Endothelial cell of umbilical vein (primary cell): ENCODE measurements around the gene RGPD8. TPM values are rescaled to one million over a fixed set of nuclear protein-coding genes. Genes with fewer than 3 reads are reported as not detected.

ENCODE experiments used
- BruUV-seq: library from RNA; stranded (reverse); fragments of 400-500 nt; replicated peaks from 2 replicates; lab custom pipeline; 2021; lab: Mats Ljungman, UMichigan
- CTCF ChIA-PET: fragments of 300-600, 350-600 bp; sonication (Branson Sonifier 250); formaldehyde crosslinking; loops from one replicate; lab custom pipeline; 2021; ENCODE audit warnings: antibody characterized with exemption, inconsistent platforms; lab: Charles Lee
- POLR2A ChIA-PET: fragments of 300-600, 350-600 bp; sonication (Branson Sonifier 250); formaldehyde crosslinking; loops from one replicate; lab custom pipeline; 2021; ENCODE audit warnings: antibody characterized with exemption, inconsistent platforms; lab: Charles Lee
- DNase-seq: peaks from one replicate; pipeline ENCODE4 v3.0.0-alpha.2; 2011; ENCODE audit warnings: low read depth, low spot score
- FAIRE-seq: peaks from 2 replicates; lab custom pipeline; 2011; peaks lifted over from hg19 to GRCh38; lab: Jason Lieb, UNC
- H2AFZ ChIP-seq: 2 replicates; pipeline ENCODE4 v1.6.0; 2012; ENCODE audit warnings: low read depth, low read length, control low read depth, inconsistent platforms
- H3K27ac ChIP-seq: 2 replicates; pipeline ENCODE4 v1.5.1; 2011; ENCODE audit warnings: low read depth, mild to moderate bottlenecking, control low read depth, low read length, moderate library complexity; ENCODE audit not compliant: insufficient read depth
- H3K27me3 ChIP-seq, 2 experiments: 2 replicates each; pipeline versions ENCODE4 v1.6.0 to v1.6.1; 2011; ENCODE audit warnings: low read length in 2 of 2, mixed read lengths in 1 of 2; ENCODE audit not compliant: control insufficient read depth in 2 of 2, insufficient read depth in 2 of 2
- H3K36me3 ChIP-seq, 2 experiments: 2 replicates in 1 of 2; 3 replicates in 1 of 2; pipeline ENCODE4 v1.5.1; 2011; ENCODE audit warnings: low read length in 2 of 2, mild to moderate bottlenecking in 1 of 2, moderate library complexity in 1 of 2; ENCODE audit not compliant: control insufficient read depth in 2 of 2, insufficient read depth in 2 of 2; ENCODE audit errors: extremely low read depth in 1 of 2
- H3K4me1 ChIP-seq: 3 replicates; pipeline ENCODE4 v1.5.1; 2011; ENCODE audit warnings: mild to moderate bottlenecking, low read length; ENCODE audit not compliant: control insufficient read depth, insufficient read depth; ENCODE audit errors: extremely low read depth
- H3K4me2 ChIP-seq: 2 replicates; pipeline ENCODE4 v1.6.1; 2011; ENCODE audit warnings: low read length, control low read depth, mixed read lengths; ENCODE audit not compliant: insufficient read depth
- H3K4me3 ChIP-seq, 3 experiments: fragments of 200-600 bp in 1 of 3; sonication (generic), shearing (Covaris generic) in 1 of 3; replicated peaks in 1 of 3; 2 replicates each; pipeline ENCODE4 v1.5.1; 2011 to 2016; ENCODE audit warnings: control low read depth in 3 of 3, low read length in 3 of 3, mild to moderate bottlenecking in 2 of 3, inconsistent platforms in 1 of 3, low read depth in 1 of 3, moderate library complexity in 1 of 3; ENCODE audit not compliant: insufficient read depth in 1 of 3
- H3K79me2 ChIP-seq: 2 replicates; pipeline ENCODE4 v1.6.0; 2012; ENCODE audit warnings: low read length, inconsistent platforms; ENCODE audit not compliant: control insufficient read depth, insufficient read depth
- H3K9ac ChIP-seq: replicated peaks from 2 replicates; pipeline ENCODE3; 2011; ENCODE audit warnings: low read length, control low read depth; ENCODE audit not compliant: insufficient read depth; ENCODE audit errors: extremely low read depth
- H3K9me1 ChIP-seq: replicated peaks from 3 replicates; pipeline ENCODE4 v1.6.0; 2011; ENCODE audit warnings: mild to moderate bottlenecking, low read length; ENCODE audit not compliant: control insufficient read depth, insufficient read depth; ENCODE audit errors: extremely low read depth
- H3K9me3 ChIP-seq: replicated peaks from 2 replicates; pipeline ENCODE4 v1.5.1; 2012; ENCODE audit warnings: low read length, inconsistent platforms; ENCODE audit not compliant: control insufficient read depth, insufficient read depth
- H4K20me1 ChIP-seq: replicated peaks from 2 replicates; pipeline ENCODE3; 2011; ENCODE audit warnings: mild to moderate bottlenecking, low read length; ENCODE audit not compliant: control insufficient read depth, insufficient read depth; ENCODE audit errors: extremely low read depth
- CTCF ChIP-seq, 2 donors: IDR thresholded peaks; 1 replicate in 1 of 2; 2 replicates in 1 of 2; pipeline ENCODE4 v1.5.1; 2011; ENCODE audit warnings: low read length in 2 of 2, mild to moderate bottlenecking in 2 of 2, moderate library complexity in 2 of 2, control low read depth in 1 of 2, inconsistent platforms in 1 of 2, low read depth in 1 of 2; ENCODE audit not compliant: insufficient read depth in 1 of 2; ENCODE audit errors: extremely low read depth in 1 of 2
- EZH2 ChIP-seq: IDR thresholded peaks from 2 replicates; pipeline ENCODE4 v1.6.1; 2012; ENCODE audit warnings: borderline replicate concordance, low read depth, mild to moderate bottlenecking, moderate library complexity, low read length, inconsistent platforms; ENCODE audit not compliant: severe bottlenecking
- FOS ChIP-seq: IDR thresholded peaks from 2 replicates; pipeline ENCODE4 v1.6.1; 2011; ENCODE audit warnings: mild to moderate bottlenecking, low read length, moderate library complexity, borderline replicate concordance; ENCODE audit not compliant: insufficient read depth
- GATA2 ChIP-seq: IDR thresholded peaks from 2 replicates; pipeline ENCODE4 v1.7.0; 2011; ENCODE audit warnings: low read depth, mild to moderate bottlenecking, moderate library complexity, mixed read lengths, low read length; ENCODE audit not compliant: insufficient read length, insufficient read depth
- JUN ChIP-seq: IDR thresholded peaks from 2 replicates; pipeline ENCODE4 v1.6.1; 2011; ENCODE audit warnings: borderline replicate concordance, low read depth; ENCODE audit not compliant: insufficient read length, insufficient read depth
- MAX ChIP-seq: IDR thresholded peaks from 2 replicates; pipeline ENCODE4 v1.6.1; 2011; ENCODE audit not compliant: insufficient read depth, insufficient read length
- MYC ChIP-seq: IDR thresholded peaks from one replicate; pipeline ENCODE4 v1.6.1; 2011; ENCODE audit warnings: mild to moderate bottlenecking, low read depth, low read length
- POLR2A ChIP-seq: IDR thresholded peaks from 2 replicates; pipeline ENCODE4 v1.6.1; 2012; ENCODE audit warnings: low read depth, mild to moderate bottlenecking, control low read depth, low read length
- POLR2AphosphoS5 ChIP-seq: IDR thresholded peaks from 2 replicates; pipeline ENCODE4 v1.6.1; 2012; ENCODE audit warnings: low read depth, mild to moderate bottlenecking, control low read depth, low read length, moderate library complexity; ENCODE audit not compliant: insufficient read depth
- dilution Hi-C: fragments of 300-500 bp; cut with MboI; formaldehyde crosslinking; loops from one replicate; pipeline ENCODE4 v1.15.0; 2019; ENCODE audit warnings: low sequenced_read_pairs; ENCODE audit not compliant: extremely low pct_ligation_motif_present
- intact Hi-C: fragments of 100-400 bp; cut with micrococcal nuclease; formaldehyde crosslinking; loops from one replicate; pipeline ENCODE4 v1.10.0; 2022
- polyA plus RNA-seq, 4 experiments: library from polyadenylated mRNA; depleted of rRNA in 3 of 4; stranded (reverse) in 3 of 4; unstranded in 1 of 4; fragments of >200 nt; gene quantifications; 2 replicates each; pipeline versions ENCODE4 v1.2.1 to v1.2.3, GENCODE V29; 2011 to 2012; ENCODE audit warnings: missing spikeins in 1 of 4
- total RNA-seq: library from RNA; stranded (reverse); gene quantifications from 2 replicates; pipeline ENCODE4 v1.2.3, GENCODE V29; 2021

The RGPD8 gene
- total and polyA plus RNA-seq, 2 donors (not counting 3 experiments of a cell fraction or from before 2014, with no cell fraction given): 0.98 to 10.8 TPM

GRCh38 chr2:112342067-112342550 is 91.3 kb downstream of the RGPD8 start:
- no peak for FAIRE-seq

More at GRCh38 chr2:112342067-112342550, 91.3 kb downstream of the RGPD8 start:
- POLR2A ChIA-PET: no interaction called here
- Histone ChIP-seq H3K4me1 (no peaks in the 10 kb centered on the region), H3K9me3 (no peaks in the 10 kb centered on the region), H3K27me3 (no peaks in the 10 kb centered on the region), H2AFZ (no peak overlapping the region), H3K9me1 (no peaks in the 10 kb centered on the region), H4K20me1 (no peaks in the 10 kb centered on the region), H3K36me3 (no peaks in the 10 kb centered on the region), H3K4me3 (no peak overlapping the region), H3K4me2 (no peak overlapping the region), H3K27ac (no peak overlapping the region), H3K79me2 (no peaks in the 10 kb centered on the region), H3K9ac (no peak overlapping the region)
- dilution Hi-C loops (no loop called here), intact Hi-C loops (no loop called here)
- TF ChIP-seq POLR2AphosphoS5: no peak
- no peak for TF ChIP-seq MAX
- TF ChIP-seq POLR2A: no peak
- TF ChIP-seq EZH2: no peak
- no peak for TF ChIP-seq FOS
- no peak for TF ChIP-seq JUN
- no peak for TF ChIP-seq MYC
- no peak for TF ChIP-seq GATA2
- TF ChIP-seq CTCF (IDR thresholded peaks at IDR 0.05; ENCODE audit: extremely low read depth in 1 of 2, insufficient read depth in 1 of 2, low read depth in 1 of 2, low read length in 2 of 2): no peak
- CTCF ChIA-PET: no interaction called here
- peak; percentile 14 for DNase-seq
- no TSS peak for BruUV-seq
